Spleen (tissue), 7 donors: Measurements from ENCODE around the gene CEBPB.

ENCODE experiments used
- CTCF ChIP-seq, 11 experiments: fragments of 200-600 bp in 7 of 11; fragments of 450-650 bp in 4 of 11; sonication (generic) in 4 of 11; IDR thresholded peaks in 8 of 11; conservative IDR thresholded peaks in 3 of 11; 1 replicate in 7 of 11; 2 replicates in 4 of 11; pipeline versions ENCODE4 v1.4.0 to v1.8.0; 2016 to 2021; ENCODE audit warnings: antibody characterized with exemption in 11 of 11, inconsistent platforms in 4 of 11, mild to moderate bottlenecking in 1 of 11
- POLR2AphosphoS5 ChIP-seq, 3 donors: sonication (generic); formaldehyde crosslinking; IDR thresholded peaks; one replicate each; pipeline ENCODE4 v1.5.1; 2017; ENCODE audit warnings: antibody characterized with exemption in 3 of 3
- donor health status: DM: no; HTN: no; CAD: no; lungs with moderate emphysema.
- donor health status: DM: no; HTN: no; CAD: no.
- donor health status: DM: no; HTN: no; CAD: no.

- TF ChIP-seq CTCF (IDR thresholded peaks at IDR 0.05 in 8 of 11, conservative IDR thresholded peaks at IDR 0.05 in 3 of 11), result no peak
- no peak for TF ChIP-seq POLR2AphosphoS5 (IDR thresholded peaks at IDR 0.05)
Observed at GRCh38 chr20:50163570-50164317, 26.9 kb upstream of the CEBPB start.
